NCI-H1436 treated with DMSO at 0.1 percent for 48 hours (cell line): ENCODE data around the gene VPS8.

ENCODE experiments used
- DNase-seq: peaks from one replicate; lab custom pipeline; 2025; lab: John Stamatoyannopoulos, UW

Gene VPS8

GRCh38 chr3:185094697-185095096 lies 282.7 kb downstream of the VPS8 start:
- no peak for DNase-seq
